Measurements from ENCODE around the gene DYSF.

GRCh38 chr2:71517851-71518250 lies 64.5 kb downstream of the DYSF start:
- TF ChIP-seq POLR2AphosphoS5 (IDR thresholded peaks at IDR 0.05): no peak
- TF ChIP-seq POLR2A (IDR thresholded peaks at IDR 0.05; ENCODE audit: low read depth): no peak
- no peak for TF ChIP-seq CTCF (IDR thresholded peaks at IDR 0.05)
